HT-29 (cell line): ENCODE measurements around the gene SLC22A6. TPM values are rescaled to one million over a fixed set of nuclear protein-coding genes. Genes with fewer than 3 reads are reported as not detected.
"Not testable (repeated sequence)": the region's sequence is repeated elsewhere in the genome, so short reads cannot be mapped to it uniquely, and the experiment has no call there.

Experiments used
- DNase-seq: peaks from one replicate; pipeline ENCODE4 v3.0.0-alpha.2; 2015; ENCODE audit warnings: low spot score
- total RNA-seq: library from RNA; depleted of rRNA; stranded (reverse); fragments of >200 nt; shearing (Covaris generic); gene quantifications from 2 replicates; pipeline ENCODE4 v1.2.3, GENCODE V29; 2014

Gene SLC22A6
- total RNA-seq, 1 experiment from 2014 or later = not detected

GRCh38 chr11:62988276-62988675 is 3.5 kb upstream of the SLC22A6 start:
- no peak for DNase-seq

DNA sequence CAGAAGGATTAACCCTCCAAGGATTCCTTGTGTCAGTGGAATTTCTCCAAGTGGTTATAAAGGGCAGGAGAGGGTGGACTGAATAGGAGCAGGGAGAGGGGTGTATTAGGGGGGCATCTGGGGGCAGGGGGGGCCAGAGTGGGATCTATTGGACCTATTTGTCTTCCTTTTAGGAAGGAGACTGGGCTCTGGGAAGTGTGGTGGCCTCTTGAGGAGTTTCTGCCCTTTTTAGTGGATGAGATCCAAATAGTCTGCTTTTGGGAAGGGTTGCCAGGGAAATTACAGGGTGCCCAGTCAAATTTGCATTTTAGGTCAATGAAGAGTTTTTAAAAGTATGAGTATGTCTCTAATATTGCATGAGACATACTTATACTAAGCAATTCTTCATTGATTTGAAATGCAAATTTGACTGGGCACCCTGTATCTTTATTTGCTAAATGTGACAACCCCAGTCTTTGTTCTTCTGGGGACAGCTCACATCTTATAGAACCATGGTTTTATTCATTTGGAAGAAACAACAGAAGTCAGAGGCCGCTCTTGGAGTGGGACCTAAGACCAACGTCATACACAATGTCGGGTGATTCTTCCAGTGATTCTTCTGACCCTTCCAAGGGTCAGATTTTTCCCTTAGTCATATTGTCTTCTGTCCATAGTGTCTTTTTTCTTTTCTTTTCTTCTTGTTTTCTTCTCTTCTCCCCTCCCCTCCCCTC is 429 bp upstream of the SLC22A6 start:
- no peak for DNase-seq

- no peak for DNase-seq
Measured at GRCh38 chr11:62983536-62984199, 1.1 kb downstream of the SLC22A6 start.

DNA sequence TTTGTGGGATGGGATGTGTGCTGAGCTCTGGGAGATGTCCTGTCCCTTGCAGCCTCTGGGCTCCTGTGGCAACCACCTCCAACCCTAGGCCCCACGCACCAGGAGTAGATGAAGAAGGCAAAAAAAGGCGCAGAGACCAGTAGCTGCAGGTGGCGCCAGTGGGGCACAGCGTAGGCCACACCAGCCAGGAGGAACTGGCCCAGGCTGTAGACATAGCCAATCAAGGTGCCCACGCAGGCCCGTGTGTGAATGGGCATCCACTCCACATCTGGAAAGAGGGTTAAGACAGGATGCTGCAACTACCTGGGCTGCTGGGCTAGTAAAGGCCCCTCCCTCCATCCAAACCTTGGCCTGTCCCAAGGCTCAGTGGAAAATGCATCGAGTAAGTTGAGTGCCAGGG is 3.0 kb downstream of the SLC22A6 start:
- DNase-seq = no peak

GRCh38 chr11:62980133-62980760 is 4.5 kb downstream of the SLC22A6 start:
- peak; percentile 31 for DNase-seq

DNA sequence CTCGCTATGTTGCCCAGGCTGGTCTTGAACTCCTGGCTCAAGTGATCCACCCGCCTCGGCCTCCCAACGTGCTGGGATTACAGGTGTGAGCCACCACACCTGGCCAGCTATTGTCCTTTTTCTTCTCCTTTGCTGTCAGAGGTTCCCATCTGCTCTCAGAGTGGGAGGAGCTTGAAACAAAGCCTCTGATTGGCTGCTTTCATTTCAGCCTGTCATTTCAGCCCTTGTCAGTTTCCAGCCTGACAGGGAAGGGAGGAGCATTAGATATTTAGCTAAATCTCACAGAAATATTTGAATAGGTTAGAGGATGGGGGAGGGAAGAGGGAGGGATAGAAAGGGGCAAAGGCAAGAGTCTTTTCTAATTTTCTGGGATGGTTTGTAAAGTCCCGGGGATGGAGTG is 8.7 kb downstream of the SLC22A6 start:
- DNase-seq = peak; percentile 9

- DNase-seq = peak; percentile 66
Measured at GRCh38 chr11:62974848-62975522, 9.8 kb downstream of the SLC22A6 start.

DNA sequence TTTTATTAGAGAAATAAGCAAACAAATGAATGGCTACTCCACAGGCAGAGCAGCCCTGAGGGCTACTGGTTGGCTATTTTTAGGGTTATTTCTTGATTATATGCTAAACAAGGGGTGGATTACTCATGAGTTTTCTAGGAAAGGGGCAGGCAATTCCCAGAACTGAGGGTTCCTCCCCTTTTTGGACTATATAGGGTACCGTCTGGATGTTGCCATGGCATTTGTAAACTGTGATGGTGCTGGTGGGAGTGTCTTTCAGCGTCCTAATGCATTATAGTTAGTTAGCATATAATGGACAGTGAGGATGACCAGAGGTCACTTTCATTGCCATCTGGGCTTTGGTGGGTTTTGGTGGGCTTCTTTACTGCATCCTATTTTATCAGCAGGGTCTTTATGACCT is 19.2 kb downstream of the SLC22A6 start:
- no peak for DNase-seq

DNA sequence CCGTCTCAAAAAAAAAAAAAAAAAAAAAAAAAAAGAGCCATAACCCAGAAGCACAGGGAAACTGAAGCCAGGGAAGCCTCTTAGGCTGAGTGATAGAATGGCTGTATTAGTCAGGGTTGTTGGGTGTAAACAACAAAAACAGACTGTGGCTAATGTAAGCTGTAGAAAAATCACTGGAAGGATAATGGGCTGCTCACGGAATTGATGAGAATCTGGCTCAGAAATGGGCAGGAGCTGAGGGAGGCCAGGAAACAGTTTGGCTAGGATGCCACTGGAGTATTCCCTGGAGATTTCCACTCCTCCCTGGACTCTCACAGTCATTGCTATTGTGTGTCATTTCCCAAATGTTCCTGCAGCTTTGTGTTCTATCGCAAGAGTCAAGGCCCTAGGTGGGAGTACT is 22.4 kb downstream of the SLC22A6 start:
- no peak for DNase-seq

DNA sequence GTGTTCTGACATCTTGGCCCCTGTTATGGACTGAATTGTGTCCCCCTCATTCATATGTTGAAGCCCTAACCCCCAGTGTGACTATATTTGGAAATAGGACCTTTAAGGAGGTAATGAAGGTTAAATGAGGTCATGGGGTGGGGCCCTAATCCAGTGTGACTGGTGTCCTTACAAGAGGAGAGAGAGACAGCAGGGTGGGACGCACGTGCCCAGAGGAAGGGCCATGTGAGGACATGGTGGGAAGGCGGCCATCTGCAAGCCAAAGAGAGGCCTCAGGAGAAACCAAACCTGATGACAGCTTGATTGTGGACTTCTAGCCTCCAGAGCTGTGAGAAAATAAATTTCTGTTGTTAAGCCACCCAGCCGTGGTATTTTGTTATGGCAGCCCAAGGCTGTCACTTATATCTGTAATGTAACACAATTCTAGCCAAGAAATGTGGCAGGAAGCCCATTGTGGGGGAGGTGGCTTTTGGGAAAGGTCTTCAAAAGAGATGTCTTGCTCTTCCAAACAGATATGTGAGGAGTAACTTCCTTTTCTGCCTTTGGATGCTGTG is 23.7 kb downstream of the SLC22A6 start:
- no peak for DNase-seq

GRCh38 chr11:62959422-62959980 is 25.3 kb downstream of the SLC22A6 start:
- DNase-seq = no peak

GRCh38 chr11:62958547-62959421 is 26.0 kb downstream of the SLC22A6 start:
- no peak for DNase-seq

DNA sequence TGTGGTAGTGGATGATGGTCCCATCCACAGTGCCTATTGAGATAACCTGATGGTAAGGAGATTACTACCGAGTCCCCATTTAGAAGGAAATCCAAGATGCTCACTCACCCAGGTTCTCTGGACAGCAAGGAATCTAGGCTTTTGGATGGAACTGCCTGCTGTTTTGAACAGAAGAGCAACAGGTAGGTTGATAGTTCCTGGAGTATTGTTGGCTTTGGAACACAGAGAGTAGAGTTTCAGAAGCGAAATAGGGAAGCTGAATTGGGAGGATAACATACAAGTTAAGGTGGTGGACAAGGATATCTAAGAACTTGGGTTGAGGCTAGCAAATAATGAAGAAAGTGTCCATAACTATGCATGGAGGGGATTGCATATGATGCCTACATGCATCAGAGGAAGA is 27.6 kb downstream of the SLC22A6 start:
- no peak for DNase-seq

DNA sequence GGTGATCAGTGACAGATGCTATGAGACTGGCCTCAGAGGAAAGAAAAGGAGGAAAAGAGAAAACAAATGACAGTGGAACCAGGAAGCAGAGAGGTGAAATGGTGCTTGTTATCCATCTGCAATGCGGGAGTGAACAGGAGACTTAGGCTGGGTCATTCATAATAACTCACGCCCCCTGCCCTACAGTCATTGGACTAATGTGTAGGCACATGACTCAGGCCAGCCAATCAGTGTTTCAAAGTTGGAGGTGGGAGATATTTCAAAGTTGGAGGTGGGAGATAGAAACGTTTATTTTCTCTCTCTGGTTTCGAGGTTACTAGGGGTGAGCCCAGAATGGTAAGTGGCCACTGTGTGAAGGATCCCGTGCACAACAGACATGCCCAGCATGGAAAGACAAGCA is 30.3 kb downstream of the SLC22A6 start:
- no peak for DNase-seq

DNA sequence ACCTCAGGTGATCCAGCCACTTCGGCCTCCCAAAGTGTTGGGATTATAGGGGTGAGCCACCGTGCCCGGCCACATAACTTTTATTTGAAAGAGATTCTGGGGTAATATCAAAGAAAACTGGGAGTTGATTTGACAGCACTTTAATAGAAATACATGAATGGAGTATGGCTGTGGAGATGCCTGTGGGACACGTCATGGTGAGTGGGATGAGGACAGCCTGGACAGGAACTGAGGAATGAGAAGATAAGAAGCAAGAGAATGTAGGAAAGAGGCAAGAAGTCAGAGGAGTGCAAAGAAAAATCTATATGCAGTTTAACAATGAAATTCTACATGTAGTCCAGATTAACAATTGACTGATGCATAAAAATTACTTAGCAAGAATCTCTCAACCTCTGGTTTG is 31.0 kb downstream of the SLC22A6 start:
- DNase-seq = no peak

- DNase-seq = no peak
Measured at GRCh38 chr11:62948765-62949320, 35.9 kb downstream of the SLC22A6 start.

- DNase-seq = not testable (repeated sequence)
Measured at GRCh38 chr11:62945538-62945937, 39.2 kb downstream of the SLC22A6 start.

DNA sequence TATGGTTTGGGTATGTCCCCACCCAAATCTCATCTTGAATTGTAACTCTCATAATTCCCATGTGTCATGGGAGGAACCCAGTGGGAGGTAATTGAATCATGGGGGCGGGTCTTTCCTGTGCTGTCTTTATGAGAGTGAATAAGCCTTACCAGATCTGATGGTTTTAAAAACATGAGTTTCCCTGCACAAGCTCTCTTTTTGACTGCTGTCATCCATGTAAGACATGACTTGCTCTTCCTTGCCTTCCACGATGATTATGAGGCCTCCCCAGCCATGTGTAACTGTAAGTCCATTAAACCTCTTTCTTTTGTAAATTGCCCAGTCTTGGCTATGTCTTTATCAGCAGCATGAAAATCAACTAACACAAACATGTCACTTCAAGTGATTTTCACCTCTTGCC is 47.2 kb downstream of the SLC22A6 start:
- DNase-seq = not testable (repeated sequence)

DNA sequence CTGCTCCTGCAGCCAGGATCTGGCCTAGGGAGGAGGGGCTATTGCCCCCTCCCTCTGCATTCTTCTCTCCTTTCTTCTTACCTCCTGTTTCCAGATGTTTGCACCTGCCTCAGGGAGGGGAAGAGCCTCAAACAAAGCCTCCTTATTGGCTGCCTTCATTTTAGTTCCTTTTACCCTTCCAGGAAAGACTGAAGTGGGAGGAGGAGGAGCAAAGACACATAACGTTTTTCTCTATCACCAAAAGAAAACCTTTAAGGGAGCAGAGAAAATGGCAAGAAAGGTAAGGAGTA is 50.3 kb downstream of the SLC22A6 start:
- DNase-seq = no peak

GRCh38 chr11:62933750-62934495 is 50.8 kb downstream of the SLC22A6 start:
- DNase-seq = no peak
